Measurements from ENCODE around the gene HLA-DOA.

The HLA-DOA gene

DNA sequence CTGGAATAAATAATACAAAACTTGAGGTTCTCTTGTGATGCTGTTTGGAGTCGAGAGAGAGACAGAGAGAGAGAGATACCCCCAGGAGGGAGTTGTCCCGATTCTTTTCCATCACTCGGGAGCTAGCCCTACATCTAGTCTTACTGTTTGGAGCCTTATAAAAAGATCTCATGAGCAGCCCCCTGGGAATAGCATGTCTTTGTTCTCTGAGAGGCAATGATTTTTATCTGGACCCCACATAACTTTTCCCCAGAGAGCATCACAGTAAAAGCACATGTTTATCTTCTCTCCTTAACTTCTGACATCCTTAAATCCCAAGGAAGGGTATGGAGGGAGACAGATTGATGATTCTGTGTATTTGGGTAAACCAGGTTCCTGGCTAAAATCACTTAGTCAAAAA is 20.9 kb upstream of the HLA-DOA start:
- Histone ChIP-seq H3K4me3 (ENCODE audit: severe bottlenecking) (no peak overlapping the region), H3K4me1 (ENCODE audit: insufficient read depth, poor library complexity, severe bottlenecking) (no peaks in the 10 kb centered on the region), H3K9me3 (ENCODE audit: severe bottlenecking) (no peaks in the 10 kb centered on the region), H3K27me3 (ENCODE audit: insufficient read depth, poor library complexity, severe bottlenecking) (peaks cover 37% of the 10 kb centered on the region), H3K27ac (ENCODE audit: poor library complexity, severe bottlenecking) (no peak overlapping the region), H3K36me3 (ENCODE audit: low read depth) (no peaks in the 10 kb centered on the region)
- DNase-seq (ENCODE audit: low spot score) = no peak
- TF ChIP-seq, protein P1, sequence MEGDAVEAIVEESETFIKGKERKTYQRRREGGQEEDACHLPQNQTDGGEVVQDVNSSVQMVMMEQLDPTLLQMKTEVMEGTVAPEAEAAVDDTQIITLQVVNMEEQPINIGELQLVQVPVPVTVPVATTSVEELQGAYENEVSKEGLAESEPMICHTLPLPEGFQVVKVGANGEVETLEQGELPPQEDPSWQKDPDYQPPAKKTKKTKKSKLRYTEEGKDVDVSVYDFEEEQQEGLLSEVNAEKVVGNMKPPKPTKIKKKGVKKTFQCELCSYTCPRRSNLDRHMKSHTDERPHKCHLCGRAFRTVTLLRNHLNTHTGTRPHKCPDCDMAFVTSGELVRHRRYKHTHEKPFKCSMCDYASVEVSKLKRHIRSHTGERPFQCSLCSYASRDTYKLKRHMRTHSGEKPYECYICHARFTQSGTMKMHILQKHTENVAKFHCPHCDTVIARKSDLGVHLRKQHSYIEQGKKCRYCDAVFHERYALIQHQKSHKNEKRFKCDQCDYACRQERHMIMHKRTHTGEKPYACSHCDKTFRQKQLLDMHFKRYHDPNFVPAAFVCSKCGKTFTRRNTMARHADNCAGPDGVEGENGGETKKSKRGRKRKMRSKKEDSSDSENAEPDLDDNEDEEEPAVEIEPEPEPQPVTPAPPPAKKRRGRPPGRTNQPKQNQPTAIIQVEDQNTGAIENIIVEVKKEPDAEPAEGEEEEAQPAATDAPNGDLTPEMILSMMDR (IDR thresholded peaks at IDR 0.05; ENCODE audit: poor library complexity, severe bottlenecking) = no peak
- ATAC-seq (ENCODE audit: low read depth) = no peak

DNA sequence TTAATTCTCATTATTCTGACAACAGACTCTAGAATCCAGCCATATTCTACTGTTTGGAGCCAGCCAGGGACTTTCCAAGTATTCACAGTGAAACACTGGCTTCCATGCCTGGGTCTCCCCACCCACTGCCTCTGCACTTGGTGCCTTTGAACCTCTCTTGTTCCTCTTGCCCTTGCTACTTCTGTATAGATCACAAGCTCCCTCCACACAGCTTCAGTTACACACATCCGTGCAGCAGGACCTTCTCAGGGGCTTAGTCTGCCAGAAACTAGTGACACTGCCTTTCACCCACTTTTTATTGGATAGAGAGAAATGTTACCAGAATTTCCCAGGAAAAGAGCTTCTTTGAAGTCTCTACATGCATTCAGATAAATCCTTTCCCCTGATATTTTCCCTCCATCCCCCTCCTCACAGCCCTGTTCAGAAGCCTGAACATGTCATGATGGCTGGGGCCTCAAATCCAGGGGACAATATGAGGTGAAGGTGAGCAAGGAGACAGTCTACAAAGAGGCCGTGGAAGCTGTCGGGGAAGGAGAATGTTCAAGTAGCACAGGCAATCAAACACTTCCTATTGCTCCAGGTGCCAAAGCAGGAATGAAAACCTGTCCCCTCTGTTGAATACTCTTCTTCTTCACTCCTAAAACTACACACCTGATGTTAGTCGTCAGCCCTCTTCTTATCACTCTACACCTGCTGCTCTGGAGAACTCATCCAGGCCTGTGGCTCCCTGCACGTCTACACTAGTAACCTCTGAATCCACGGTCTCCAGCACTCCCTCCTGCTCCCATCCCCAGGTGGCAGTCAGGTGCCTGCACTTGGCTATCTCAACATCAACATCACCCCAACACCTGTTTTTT is 20.2 kb upstream of the HLA-DOA start:
- no peak overlapping the region for H3K4me3 ChIP-seq (ENCODE audit: severe bottlenecking)

DNA sequence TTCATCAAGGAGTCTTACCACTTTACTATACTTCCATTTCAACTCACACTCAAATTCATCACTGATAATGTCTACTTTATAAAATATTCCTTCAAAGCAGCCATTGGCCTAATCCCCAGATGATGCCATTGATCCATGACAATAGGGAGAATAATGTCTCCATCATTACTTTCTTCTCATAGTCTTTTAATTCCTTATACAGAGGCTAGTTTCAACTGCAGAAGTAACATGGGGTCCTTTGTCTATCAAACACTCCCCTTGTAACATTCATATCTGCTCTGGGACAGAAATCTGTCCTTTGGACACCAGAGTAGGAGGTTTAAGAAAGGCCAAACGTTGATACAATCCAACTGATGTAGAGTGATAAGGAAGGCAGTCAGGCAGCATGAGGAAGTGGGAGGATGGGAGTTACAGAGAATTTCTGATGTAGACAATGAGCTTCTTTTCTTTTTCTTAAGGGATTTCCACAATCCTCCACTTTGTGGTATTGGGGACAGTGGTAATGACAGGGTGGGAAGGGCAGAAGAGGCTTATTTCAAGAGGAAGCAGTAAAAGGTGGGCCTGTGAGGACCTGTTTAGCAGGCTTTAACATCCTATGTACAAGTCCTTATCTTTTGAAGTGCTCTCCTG is 18.9 kb upstream of the HLA-DOA start:
- H3K27me3 ChIP-seq (ENCODE audit: insufficient read depth, poor library complexity, severe bottlenecking) = peaks cover 40% of the 10 kb centered on the region
- DNase-seq (ENCODE audit: low spot score) (no peak), ATAC-seq (ENCODE audit: low read depth) (no peak)

More for the DNA sequence above, 20.2 kb upstream of the HLA-DOA start:
- TF ChIP-seq, protein P1 (IDR thresholded peaks at IDR 0.05; ENCODE audit: poor library complexity, severe bottlenecking) = no peak
- no peak overlapping the region for H3K27ac ChIP-seq (ENCODE audit: poor library complexity, severe bottlenecking)
- 0 out of 3 replicates have a peak, but pooled peaks have one; percentile 23 for ATAC-seq (ENCODE audit: low read depth)
- H3K36me3 ChIP-seq (ENCODE audit: low read depth) = no peaks in the 10 kb centered on the region
- H3K27me3 ChIP-seq (ENCODE audit: insufficient read depth, poor library complexity, severe bottlenecking) = peaks cover 43% of the 10 kb centered on the region
- no peaks in the 10 kb centered on the region for H3K9me3 ChIP-seq (ENCODE audit: severe bottlenecking)
- no peaks in the 10 kb centered on the region for H3K4me1 ChIP-seq (ENCODE audit: insufficient read depth, poor library complexity, severe bottlenecking)
- no peak for DNase-seq (ENCODE audit: low spot score)

DNA sequence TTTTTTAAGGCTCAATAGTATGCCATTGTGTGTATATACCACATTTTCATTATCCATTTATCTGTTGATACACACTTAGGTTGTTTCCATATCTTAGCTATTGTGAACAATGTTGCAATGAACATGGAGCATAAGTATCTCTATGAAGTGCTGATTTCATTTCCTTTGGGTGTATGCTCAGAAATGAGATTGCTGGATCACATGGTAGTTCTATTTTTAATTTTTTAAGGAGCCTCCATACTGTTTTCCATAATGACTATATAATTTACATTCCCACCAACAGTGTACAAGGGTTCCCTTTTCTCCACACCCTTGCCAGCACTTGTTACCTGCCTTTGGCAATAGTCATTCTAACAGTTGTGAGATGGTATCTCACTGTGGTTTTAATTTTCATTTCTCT is 15.1 kb upstream of the HLA-DOA start:
- Histone ChIP-seq H3K27me3 (ENCODE audit: insufficient read depth, poor library complexity, severe bottlenecking) (peaks cover 23% of the 10 kb centered on the region), H3K27ac (ENCODE audit: poor library complexity, severe bottlenecking) (no peak overlapping the region), H3K36me3 (ENCODE audit: low read depth) (no peaks in the 10 kb centered on the region), H3K9me3 (ENCODE audit: severe bottlenecking) (no peaks in the 10 kb centered on the region), H3K4me1 (ENCODE audit: insufficient read depth, poor library complexity, severe bottlenecking) (no peaks in the 10 kb centered on the region), H3K4me3 (ENCODE audit: severe bottlenecking) (no peak overlapping the region)
- ATAC-seq (ENCODE audit: low read depth) (no peak), DNase-seq (ENCODE audit: low spot score) (no peak)
- TF ChIP-seq, protein P1 (IDR thresholded peaks at IDR 0.05; ENCODE audit: poor library complexity, severe bottlenecking) = no peak

More for the DNA sequence above, 18.9 kb upstream of the HLA-DOA start:
- TF ChIP-seq, protein P1 (IDR thresholded peaks at IDR 0.05; ENCODE audit: poor library complexity, severe bottlenecking) = no peak
- Histone ChIP-seq H3K4me3 (ENCODE audit: severe bottlenecking) (no peak overlapping the region), H3K27ac (ENCODE audit: poor library complexity, severe bottlenecking) (no peak overlapping the region), H3K36me3 (ENCODE audit: low read depth) (no peaks in the 10 kb centered on the region), H3K9me3 (ENCODE audit: severe bottlenecking) (no peaks in the 10 kb centered on the region), H3K4me1 (ENCODE audit: insufficient read depth, poor library complexity, severe bottlenecking) (no peaks in the 10 kb centered on the region)
